Ovary (tissue), 3 donors: ENCODE measurements around the gene SPINT2.

Source experiments
- EP300 ChIP-seq: sonication (generic); formaldehyde crosslinking; IDR thresholded peaks from one replicate; pipeline ENCODE4 v1.6.1; 2017; ENCODE audit warnings: antibody characterized with exemption
- POLR2A ChIP-seq: fragments of 450-650 bp; IDR thresholded peaks from one replicate; pipeline ENCODE4 v1.6.1; 2017; ENCODE audit warnings: antibody characterized with exemption, mild to moderate bottlenecking, moderate library complexity
- TF ChIP-seq, protein P1 (sequence below), 3 donors: fragments of 450-650 bp in 2 of 3; fragments of 200-600 bp in 1 of 3; IDR thresholded peaks; one replicate each; pipeline versions ENCODE4 v1.5.1 to v1.8.0; 2016 to 2022; ENCODE audit warnings: antibody characterized with exemption in 3 of 3, mild to moderate bottlenecking in 1 of 3
- donor health status: DM: no; HTN: no; CAD: no.

DNA sequence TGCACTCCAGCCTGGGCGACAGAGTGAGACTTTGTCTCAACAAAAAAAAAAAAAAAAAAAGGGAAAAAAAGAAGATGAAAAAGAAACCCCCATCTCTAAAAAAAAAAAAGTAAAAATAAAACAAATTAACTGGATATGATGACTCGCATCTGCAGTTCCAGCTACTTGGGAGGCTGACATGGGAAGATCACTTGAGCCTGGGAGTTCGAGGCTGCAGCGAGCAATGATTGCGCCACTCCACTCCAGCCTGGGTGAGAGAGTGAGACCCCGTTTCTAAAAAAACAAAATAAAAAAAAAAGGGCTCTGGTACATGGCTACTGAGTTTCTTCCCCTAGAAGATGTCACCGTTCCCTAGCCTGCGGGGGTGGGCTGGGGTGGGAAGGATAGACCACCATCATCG lies 68.9 kb downstream of the SPINT2 start:
- no peak for TF ChIP-seq EP300
- TF ChIP-seq, protein P1, sequence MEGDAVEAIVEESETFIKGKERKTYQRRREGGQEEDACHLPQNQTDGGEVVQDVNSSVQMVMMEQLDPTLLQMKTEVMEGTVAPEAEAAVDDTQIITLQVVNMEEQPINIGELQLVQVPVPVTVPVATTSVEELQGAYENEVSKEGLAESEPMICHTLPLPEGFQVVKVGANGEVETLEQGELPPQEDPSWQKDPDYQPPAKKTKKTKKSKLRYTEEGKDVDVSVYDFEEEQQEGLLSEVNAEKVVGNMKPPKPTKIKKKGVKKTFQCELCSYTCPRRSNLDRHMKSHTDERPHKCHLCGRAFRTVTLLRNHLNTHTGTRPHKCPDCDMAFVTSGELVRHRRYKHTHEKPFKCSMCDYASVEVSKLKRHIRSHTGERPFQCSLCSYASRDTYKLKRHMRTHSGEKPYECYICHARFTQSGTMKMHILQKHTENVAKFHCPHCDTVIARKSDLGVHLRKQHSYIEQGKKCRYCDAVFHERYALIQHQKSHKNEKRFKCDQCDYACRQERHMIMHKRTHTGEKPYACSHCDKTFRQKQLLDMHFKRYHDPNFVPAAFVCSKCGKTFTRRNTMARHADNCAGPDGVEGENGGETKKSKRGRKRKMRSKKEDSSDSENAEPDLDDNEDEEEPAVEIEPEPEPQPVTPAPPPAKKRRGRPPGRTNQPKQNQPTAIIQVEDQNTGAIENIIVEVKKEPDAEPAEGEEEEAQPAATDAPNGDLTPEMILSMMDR (IDR thresholded peaks at IDR 0.05), result no peak
- TF ChIP-seq POLR2A, result no peak
